GM06990 (cell line): ENCODE data around the gene EIF2S2.

ENCODE experiments used
- DNase-seq: peaks from one replicate; pipeline ENCODE4 v3.0.0-alpha.2; 2011; ENCODE audit not compliant: insufficient read length; ENCODE audit errors: extremely low read depth
- H3K27me3 ChIP-seq: replicated peaks from 2 replicates; pipeline ENCODE4 v1.6.0; 2011; ENCODE audit warnings: low read length; ENCODE audit not compliant: control insufficient read depth, insufficient read depth
- H3K36me3 ChIP-seq: 2 replicates; pipeline ENCODE4 v1.5.1; 2011; ENCODE audit warnings: low read length; ENCODE audit not compliant: control insufficient read depth, insufficient read depth
- H3K4me3 ChIP-seq: replicated peaks from 2 replicates; pipeline ENCODE4 v1.5.1; 2011; ENCODE audit warnings: low read depth, mild to moderate bottlenecking, control low read depth, low read length
- TF ChIP-seq, protein P1 (sequence below): IDR thresholded peaks from 2 replicates; pipeline ENCODE4 v1.5.1; 2011; ENCODE audit warnings: low read length, control low read depth, mild to moderate bottlenecking, inconsistent platforms; ENCODE audit not compliant: insufficient read depth, poor library complexity, severe bottlenecking

Gene EIF2S2

GRCh38 chr20:34069341-34070078 is 42.5 kb downstream of the EIF2S2 start:
- no peaks in the 10 kb centered on the region for H3K27me3 ChIP-seq
- TF ChIP-seq, protein P1, sequence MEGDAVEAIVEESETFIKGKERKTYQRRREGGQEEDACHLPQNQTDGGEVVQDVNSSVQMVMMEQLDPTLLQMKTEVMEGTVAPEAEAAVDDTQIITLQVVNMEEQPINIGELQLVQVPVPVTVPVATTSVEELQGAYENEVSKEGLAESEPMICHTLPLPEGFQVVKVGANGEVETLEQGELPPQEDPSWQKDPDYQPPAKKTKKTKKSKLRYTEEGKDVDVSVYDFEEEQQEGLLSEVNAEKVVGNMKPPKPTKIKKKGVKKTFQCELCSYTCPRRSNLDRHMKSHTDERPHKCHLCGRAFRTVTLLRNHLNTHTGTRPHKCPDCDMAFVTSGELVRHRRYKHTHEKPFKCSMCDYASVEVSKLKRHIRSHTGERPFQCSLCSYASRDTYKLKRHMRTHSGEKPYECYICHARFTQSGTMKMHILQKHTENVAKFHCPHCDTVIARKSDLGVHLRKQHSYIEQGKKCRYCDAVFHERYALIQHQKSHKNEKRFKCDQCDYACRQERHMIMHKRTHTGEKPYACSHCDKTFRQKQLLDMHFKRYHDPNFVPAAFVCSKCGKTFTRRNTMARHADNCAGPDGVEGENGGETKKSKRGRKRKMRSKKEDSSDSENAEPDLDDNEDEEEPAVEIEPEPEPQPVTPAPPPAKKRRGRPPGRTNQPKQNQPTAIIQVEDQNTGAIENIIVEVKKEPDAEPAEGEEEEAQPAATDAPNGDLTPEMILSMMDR, result peak; percentile 74
- peaks cover 19% of the 10 kb centered on the region for H3K36me3 ChIP-seq
- DNase-seq, result no peak
- no peak overlapping the region for H3K4me3 ChIP-seq

GRCh38 chr20:34068001-34068400 is 44.0 kb downstream of the EIF2S2 start:
- peaks cover 14% of the 10 kb centered on the region for H3K36me3 ChIP-seq
- H3K27me3 ChIP-seq, result no peaks in the 10 kb centered on the region
- TF ChIP-seq, protein P1, result no peak
- no peak overlapping the region for H3K4me3 ChIP-seq
- no peak for DNase-seq

DNA sequence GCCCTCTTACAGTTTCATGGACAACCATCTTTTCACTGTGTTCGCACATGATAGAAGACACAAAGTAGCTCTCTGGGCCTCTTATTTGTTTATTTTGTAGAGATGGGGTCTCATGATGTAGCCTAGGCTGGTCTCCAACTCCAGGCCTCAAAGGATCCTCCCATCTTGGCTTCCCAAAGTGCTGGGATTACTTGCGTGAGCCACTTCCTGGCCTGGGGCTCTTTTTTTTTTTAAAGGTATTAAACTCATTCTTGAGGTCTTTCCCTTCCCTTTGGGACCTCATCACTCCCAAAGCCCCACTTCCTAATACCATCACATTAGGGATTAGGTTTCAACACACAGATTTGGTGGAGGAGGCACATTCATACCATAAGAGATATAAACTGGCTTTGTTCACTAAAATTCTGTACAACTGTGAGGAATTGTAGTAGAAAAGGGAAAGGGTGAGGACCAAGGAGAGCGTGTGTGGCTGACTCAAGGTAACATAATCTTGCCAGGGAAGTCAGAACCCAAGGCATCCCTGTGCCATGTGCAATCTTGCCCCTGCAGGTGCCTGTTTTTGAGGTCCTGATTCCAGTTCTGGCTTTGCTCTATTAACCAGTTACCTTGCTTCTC is 45.5 kb downstream of the EIF2S2 start:
- TF ChIP-seq, protein P1, result no peak
- Histone ChIP-seq H3K4me3 (no peak overlapping the region), H3K27me3 (no peaks in the 10 kb centered on the region), H3K36me3 (peaks cover 11% of the 10 kb centered on the region)
- DNase-seq, result no peak

DNA sequence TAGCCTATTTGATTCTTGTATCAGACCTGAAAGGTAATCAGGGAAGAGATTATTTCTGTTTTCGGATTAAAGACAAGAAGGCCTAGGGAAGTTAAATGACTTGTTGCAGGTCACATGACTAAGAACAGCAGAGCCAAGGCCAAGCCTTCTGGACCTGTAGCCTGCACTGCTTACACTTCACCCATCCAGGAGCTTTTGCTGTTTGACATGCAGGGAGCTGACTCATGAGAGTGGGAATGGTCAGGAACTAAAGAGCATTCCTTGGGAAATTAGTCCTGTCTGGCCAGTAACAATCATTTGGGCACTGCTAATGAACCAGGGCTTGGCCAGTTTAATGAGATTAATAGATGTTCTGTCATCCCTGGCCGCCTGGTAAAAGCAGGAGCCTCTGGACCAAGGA is 46.8 kb downstream of the EIF2S2 start:
- H3K27me3 ChIP-seq, result no peaks in the 10 kb centered on the region
- no peak for DNase-seq
- no peak overlapping the region for H3K4me3 ChIP-seq
- TF ChIP-seq, protein P1, result no peak
- H3K36me3 ChIP-seq, result peaks cover 11% of the 10 kb centered on the region

- Histone ChIP-seq H3K4me3 (no peak overlapping the region), H3K36me3 (peaks cover 11% of the 10 kb centered on the region), H3K27me3 (no peaks in the 10 kb centered on the region)
- DNase-seq, result no peak
- TF ChIP-seq, protein P1, result no peak
These were observed 47.8 kb downstream of the EIF2S2 start for GRCh38 chr20:34064286-34064685.
